Fibroblast of lung (primary cell): ENCODE data around the gene SREBF2. TPM values are rescaled to one million over a fixed set of nuclear protein-coding genes. Genes with fewer than 3 reads are reported as not detected.

Experiments used
- DNase-seq, 2 donors: peaks; one replicate each; pipeline versions ENCODE4 v3.0.0 to v3.0.0-alpha.2; 2010; ENCODE audit warnings: low read depth in 2 of 2
- H2AFZ ChIP-seq: 2 replicates; pipeline ENCODE4 v1.5.1; 2012; ENCODE audit warnings: low read length, control low read depth, inconsistent platforms
- H3K27ac ChIP-seq: 2 replicates; pipeline ENCODE4 v1.5.1; 2011; ENCODE audit warnings: low read length, control low read depth; ENCODE audit not compliant: insufficient read depth
- H3K27me3 ChIP-seq: 2 replicates; pipeline ENCODE4 v1.5.1; 2011; ENCODE audit warnings: mild to moderate bottlenecking, low read length; ENCODE audit not compliant: control insufficient read depth, insufficient read depth
- H3K36me3 ChIP-seq: 2 replicates; pipeline ENCODE4 v1.5.1; 2011; ENCODE audit warnings: low read length; ENCODE audit not compliant: control insufficient read depth, insufficient read depth
- H3K4me1 ChIP-seq: 2 replicates; pipeline ENCODE4 v1.5.1; 2011; ENCODE audit warnings: low read length; ENCODE audit not compliant: control insufficient read depth, insufficient read depth; ENCODE audit errors: extremely low read depth
- H3K4me2 ChIP-seq: 2 replicates; pipeline ENCODE4 v1.5.1; 2011; ENCODE audit warnings: low read length, control low read depth; ENCODE audit not compliant: insufficient read depth; ENCODE audit errors: extremely low read depth
- H3K4me3 ChIP-seq, 4 experiments: fragments of 200-600 bp in 1 of 4; sonication (generic) in 1 of 4; replicated peaks in 1 of 4; 2 replicates each; pipeline ENCODE4 v1.5.1; 2011 to 2016; ENCODE audit warnings: low read length in 4 of 4, low read depth in 3 of 4, mild to moderate bottlenecking in 3 of 4, control low read depth in 2 of 4, inconsistent platforms in 1 of 4, mixed read lengths in 1 of 4; ENCODE audit not compliant: insufficient read depth in 1 of 4; ENCODE audit errors: control extremely low read depth in 1 of 4
- H3K79me2 ChIP-seq: 2 replicates; pipeline ENCODE4 v1.5.1; 2012; ENCODE audit warnings: mild to moderate bottlenecking, low read length, inconsistent platforms; ENCODE audit not compliant: control insufficient read depth, insufficient read depth
- H3K9ac ChIP-seq: 2 replicates; pipeline ENCODE4 v1.5.1; 2011; ENCODE audit warnings: mild to moderate bottlenecking, low read length, control low read depth; ENCODE audit not compliant: insufficient read depth
- H3K9me3 ChIP-seq: 2 replicates; pipeline ENCODE4 v1.5.1; 2012; ENCODE audit warnings: low read depth, low read length; ENCODE audit not compliant: control insufficient read depth, insufficient read depth
- H4K20me1 ChIP-seq: 2 replicates; pipeline ENCODE4 v1.5.1; 2011; ENCODE audit warnings: low read length; ENCODE audit not compliant: control insufficient read depth, insufficient read depth; ENCODE audit errors: extremely low read depth
- EZH2 ChIP-seq: IDR thresholded peaks from 2 replicates; pipeline ENCODE4 v1.5.1; 2012; ENCODE audit warnings: low read length, control low read depth, mild to moderate bottlenecking; ENCODE audit errors: missing control alignments
- polyA plus RNA-seq, 2 donors: library from polyadenylated mRNA; depleted of rRNA in 1 of 2; stranded (reverse) in 1 of 2; unstranded in 1 of 2; fragments of >200 nt; gene quantifications; 2 replicates each; pipeline ENCODE4 v1.2.1, GENCODE V29; 2011 to 2012; ENCODE audit warnings: missing spikeins in 1 of 2
- total RNA-seq: library from RNA; depleted of rRNA; stranded (reverse); fragments of >200 nt; gene quantifications from 2 replicates; pipeline ENCODE4 v1.2.1, GENCODE V29; 2014
- TF ChIP-seq, protein P1 (sequence below), 2 donors: IDR thresholded peaks in 1 of 2; conservative IDR thresholded peaks in 1 of 2; 1 replicate in 1 of 2; 2 replicates in 1 of 2; pipeline ENCODE4 v1.5.1; 2011 to 2012; ENCODE audit warnings: low read length in 2 of 2, control low read depth in 1 of 2, inconsistent platforms in 1 of 2, low read depth in 1 of 2, mild to moderate bottlenecking in 1 of 2

Gene SREBF2
- total and polyA plus RNA-seq, 2 donors (not counting 1 experiment from before 2014, with no cell fraction given), result 51.7 to 103 TPM

DNA sequence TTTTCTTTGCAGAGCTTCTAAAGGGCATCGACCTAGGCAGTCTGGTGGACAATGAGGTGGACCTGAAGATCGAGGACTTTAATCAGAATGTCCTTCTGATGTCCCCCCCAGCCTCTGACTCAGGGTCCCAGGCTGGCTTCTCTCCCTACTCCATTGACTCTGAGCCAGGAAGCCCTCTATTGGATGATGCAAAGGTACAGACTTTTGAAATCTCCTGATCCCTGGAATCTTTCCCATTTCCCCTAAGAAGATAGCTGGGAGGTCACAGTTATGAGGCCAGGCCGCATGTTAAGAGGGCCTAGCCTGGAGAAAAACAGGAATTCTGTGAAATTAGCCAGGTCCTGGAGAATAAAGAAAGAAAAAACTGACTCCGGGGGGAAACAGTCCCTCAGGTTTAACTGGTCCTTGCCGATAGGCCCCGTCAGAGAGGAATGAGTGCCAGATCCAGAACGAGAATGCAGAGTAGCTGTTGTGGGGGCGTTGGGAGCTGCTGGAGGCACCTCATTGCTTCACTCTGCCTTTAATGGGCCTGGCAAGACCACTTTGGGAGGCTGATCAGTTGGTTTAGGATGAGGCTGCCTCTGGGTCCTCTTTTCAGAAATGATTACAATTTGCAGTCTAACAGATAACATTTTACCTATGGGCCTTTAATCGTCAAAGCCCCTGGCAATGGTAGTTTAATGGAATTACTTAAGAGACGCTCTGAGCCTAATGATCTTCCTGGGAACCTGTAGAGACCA is 42.8 kb downstream of the SREBF2 start:
- peaks cover 2% of the 10 kb centered on the region for H3K4me1 ChIP-seq
- H2AFZ ChIP-seq, result no peak overlapping the region
- DNase-seq, result no peak
- H4K20me1 ChIP-seq, result no peaks in the 10 kb centered on the region
- H3K4me3 ChIP-seq, result no peak overlapping the region
- no peaks in the 10 kb centered on the region for H3K27me3 ChIP-seq
- no peaks in the 10 kb centered on the region for H3K9me3 ChIP-seq
- H3K27ac ChIP-seq, result no peak overlapping the region
- TF ChIP-seq EZH2, result no peak
- TF ChIP-seq, protein P1, sequence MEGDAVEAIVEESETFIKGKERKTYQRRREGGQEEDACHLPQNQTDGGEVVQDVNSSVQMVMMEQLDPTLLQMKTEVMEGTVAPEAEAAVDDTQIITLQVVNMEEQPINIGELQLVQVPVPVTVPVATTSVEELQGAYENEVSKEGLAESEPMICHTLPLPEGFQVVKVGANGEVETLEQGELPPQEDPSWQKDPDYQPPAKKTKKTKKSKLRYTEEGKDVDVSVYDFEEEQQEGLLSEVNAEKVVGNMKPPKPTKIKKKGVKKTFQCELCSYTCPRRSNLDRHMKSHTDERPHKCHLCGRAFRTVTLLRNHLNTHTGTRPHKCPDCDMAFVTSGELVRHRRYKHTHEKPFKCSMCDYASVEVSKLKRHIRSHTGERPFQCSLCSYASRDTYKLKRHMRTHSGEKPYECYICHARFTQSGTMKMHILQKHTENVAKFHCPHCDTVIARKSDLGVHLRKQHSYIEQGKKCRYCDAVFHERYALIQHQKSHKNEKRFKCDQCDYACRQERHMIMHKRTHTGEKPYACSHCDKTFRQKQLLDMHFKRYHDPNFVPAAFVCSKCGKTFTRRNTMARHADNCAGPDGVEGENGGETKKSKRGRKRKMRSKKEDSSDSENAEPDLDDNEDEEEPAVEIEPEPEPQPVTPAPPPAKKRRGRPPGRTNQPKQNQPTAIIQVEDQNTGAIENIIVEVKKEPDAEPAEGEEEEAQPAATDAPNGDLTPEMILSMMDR (conservative IDR thresholded peaks at IDR 0.05 in 1 of 2, IDR thresholded peaks at IDR 0.05 in 1 of 2; ENCODE audit: low read depth in 1 of 2, low read length in 2 of 2), result no peak
- H3K36me3 ChIP-seq, result peaks cover 15% of the 10 kb centered on the region
- no peak overlapping the region for H3K4me2 ChIP-seq
- H3K79me2 ChIP-seq, result no peaks in the 10 kb centered on the region
- no peak overlapping the region for H3K9ac ChIP-seq

DNA sequence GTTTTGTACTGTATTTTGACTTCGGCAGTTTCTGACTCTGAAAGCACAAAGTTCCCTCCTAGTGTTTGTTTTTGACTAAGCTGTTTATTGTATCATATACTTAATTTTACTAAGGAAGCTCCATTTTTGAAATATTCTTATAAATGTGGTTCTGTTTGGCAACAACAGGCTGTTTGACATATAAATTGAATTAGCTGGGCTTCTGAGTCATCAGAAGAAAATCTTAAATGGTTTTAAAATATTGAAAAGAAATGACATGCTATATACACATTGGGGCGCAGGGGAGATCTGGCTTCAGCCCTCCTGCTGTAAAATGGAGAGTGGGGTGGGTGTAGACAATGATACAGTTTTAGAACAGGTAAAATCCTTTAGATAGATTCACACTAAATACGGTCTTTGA is 43.4 kb downstream of the SREBF2 start:
- Histone ChIP-seq H2AFZ (no peak overlapping the region), H4K20me1 (no peaks in the 10 kb centered on the region), H3K4me1 (peaks cover 2% of the 10 kb centered on the region), H3K27ac (no peak overlapping the region), H3K79me2 (no peaks in the 10 kb centered on the region), H3K9ac (no peak overlapping the region), H3K27me3 (no peaks in the 10 kb centered on the region), H3K9me3 (no peaks in the 10 kb centered on the region), H3K4me3 (no peak overlapping the region), H3K36me3 (peaks cover 16% of the 10 kb centered on the region), H3K4me2 (no peak overlapping the region)
- no peak for TF ChIP-seq EZH2
- DNase-seq, result peak in 1 of 2 donors; percentile 24

DNA sequence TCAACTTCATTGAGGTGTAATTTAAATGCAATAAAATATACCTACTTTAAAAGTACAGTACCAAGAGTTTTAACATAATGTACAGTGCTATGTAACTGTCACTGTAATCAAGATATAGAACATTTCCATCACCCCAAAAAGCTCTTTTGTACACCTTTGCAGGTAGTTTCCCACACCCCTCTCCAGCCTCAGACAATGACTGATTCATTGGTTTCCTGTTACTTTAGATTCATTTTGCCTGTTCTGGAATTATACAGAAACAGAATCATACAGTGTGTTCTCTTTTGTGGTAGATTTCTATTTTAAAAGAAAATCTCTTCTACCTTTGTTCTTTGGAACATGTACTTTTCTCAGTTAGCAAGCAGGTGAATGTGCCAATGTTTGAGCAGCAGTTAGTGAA is 43.8 kb downstream of the SREBF2 start:
- H3K4me1 ChIP-seq, result peaks cover 2% of the 10 kb centered on the region
- no peaks in the 10 kb centered on the region for H3K79me2 ChIP-seq
- H3K4me2 ChIP-seq, result no peak overlapping the region
- no peak overlapping the region for H3K9ac ChIP-seq
- H4K20me1 ChIP-seq, result no peaks in the 10 kb centered on the region
- no peak overlapping the region for H2AFZ ChIP-seq
- DNase-seq, result no peak
- H3K27me3 ChIP-seq, result no peaks in the 10 kb centered on the region
- no peak overlapping the region for H3K27ac ChIP-seq
- peaks cover 16% of the 10 kb centered on the region for H3K36me3 ChIP-seq
- no peak for TF ChIP-seq EZH2
- TF ChIP-seq, protein P1 (conservative IDR thresholded peaks at IDR 0.05 in 1 of 2, IDR thresholded peaks at IDR 0.05 in 1 of 2; ENCODE audit: low read depth in 1 of 2, low read length in 2 of 2), result no peak
- no peaks in the 10 kb centered on the region for H3K9me3 ChIP-seq
- no peak overlapping the region for H3K4me3 ChIP-seq
